Omental fat pad (tissue), 4 donors: ENCODE data around the gene PTRH1. TPM values are rescaled to one million over a fixed set of nuclear protein-coding genes. Genes with fewer than 3 reads are reported as not detected.

Experiments used
- ATAC-seq: fragments of 150-250 bp; one replicate; pipeline ENCODE4 v1.9.1; 2016; ENCODE audit warnings: mild to moderate bottlenecking, moderate library complexity; ENCODE audit not compliant: low FRiP score
- DNase-seq: peaks from one replicate; pipeline ENCODE4 v3.0.0-alpha.2; 2019; ENCODE audit warnings: low spot score
- CTCF ChIP-seq, 3 donors: fragments of 450-650 bp; IDR thresholded peaks; one replicate each; pipeline ENCODE4 v1.5.1; 2016 to 2017; ENCODE audit warnings: antibody characterized with exemption in 3 of 3, mild to moderate bottlenecking in 3 of 3, moderate library complexity in 2 of 3
- total RNA-seq, 4 donors: library from RNA; depleted of rRNA; stranded (reverse); fragments of >200 nt; gene quantifications; one replicate each; pipeline ENCODE4 v1.1.0, GENCODE V29; 2016

PTRH1 gene
- total RNA-seq, 4 donors from 2014 or later = 13.4 to 33.5 (median 23.6) TPM

- TF ChIP-seq CTCF (IDR thresholded peaks at IDR 0.05) = no peak
- DNase-seq (no peak), ATAC-seq (no peak)
Measured at GRCh38 chr9:127686461-127687393, 28.7 kb downstream of the PTRH1 start.

GRCh38 chr9:127684576-127684975, 30.9 kb downstream of the PTRH1 start:
- DNase-seq (no peak), ATAC-seq (no peak)
- no peak for TF ChIP-seq CTCF (IDR thresholded peaks at IDR 0.05)

- DNase-seq (no peak), ATAC-seq (no peak)
- no peak for TF ChIP-seq CTCF (IDR thresholded peaks at IDR 0.05)
Measured at GRCh38 chr9:127683723-127684122, 31.7 kb downstream of the PTRH1 start.

- TF ChIP-seq CTCF (IDR thresholded peaks at IDR 0.05) = no peak
- ATAC-seq (no peak), DNase-seq (no peak)
Measured at GRCh38 chr9:127682351-127683136, 32.9 kb downstream of the PTRH1 start.

- DNase-seq (no peak), ATAC-seq (no peak)
- TF ChIP-seq CTCF (IDR thresholded peaks at IDR 0.05) = no peak
Measured at GRCh38 chr9:127680846-127681245, 34.6 kb downstream of the PTRH1 start.

- ATAC-seq (no peak), DNase-seq (no peak)
- TF ChIP-seq CTCF (IDR thresholded peaks at IDR 0.05) = no peak
Measured at GRCh38 chr9:127680226-127680625, 35.2 kb downstream of the PTRH1 start.
